ENCODE results near the gene MAG.

GRCh38 chr19:35352177-35352447, 60.2 kb downstream of the MAG start:
- TF ChIP-seq POLR2AphosphoS5 (IDR thresholded peaks at IDR 0.05; ENCODE audit: borderline replicate concordance, low read depth, low read length) (no peak), EZH2 (IDR thresholded peaks at IDR 0.05) (no peak)

Measured in SK-N-MC (cell line).